ENCODE data around the gene CLEC20A.

CLEC20A gene

GRCh38 chr1:178484698-178485225 lies 12.0 kb downstream of the CLEC20A start:
- H3K27ac ChIP-seq, result no peak overlapping the region
- H3K27me3 ChIP-seq, result no peaks in the 10 kb centered on the region
- no peak for DNase-seq
- intact Hi-C loops (cut with DNase I; ENCODE audit: low total_unique reads), result no loop called here
- H3K4me1 ChIP-seq, result peaks cover 0 to 17% (median 11%) of the 10 kb centered on the region in 4 donors
- no peak overlapping the region for H3K4me3 ChIP-seq
- H3K36me3 ChIP-seq, result peaks cover 5 to 10% (median 7%) of the 10 kb centered on the region in 3 donors
- no peaks in the 10 kb centered on the region for H3K9me3 ChIP-seq
- TF ChIP-seq CTCF (IDR thresholded peaks at IDR 0.05), result no peak

GRCh38 chr1:178483251-178483957 lies 13.4 kb downstream of the CLEC20A start:
- intact Hi-C loops (cut with DNase I; ENCODE audit: low total_unique reads), result no loop called here
- no peaks in the 10 kb centered on the region for H3K27me3 ChIP-seq
- DNase-seq, result no peak
- H3K36me3 ChIP-seq, result peaks cover 5 to 10% (median 7%) of the 10 kb centered on the region in 3 donors
- no peak for TF ChIP-seq CTCF (IDR thresholded peaks at IDR 0.05)
- no peaks in the 10 kb centered on the region for H3K9me3 ChIP-seq
- no peak overlapping the region for H3K4me3 ChIP-seq
- H3K4me1 ChIP-seq, result peaks cover 0 to 17% (median 11%) of the 10 kb centered on the region in 4 donors
- H3K27ac ChIP-seq, result no peak overlapping the region

GRCh38 chr1:178477841-178478240 lies 18.9 kb downstream of the CLEC20A start:
- TF ChIP-seq CTCF (IDR thresholded peaks at IDR 0.05), result no peak
- intact Hi-C loops (cut with DNase I; ENCODE audit: low total_unique reads), result no loop called here
- no peaks in the 10 kb centered on the region for H3K9me3 ChIP-seq
- peaks cover 19 to 43% (median 40%) of the 10 kb centered on the region in 3 donors for H3K36me3 ChIP-seq
- DNase-seq, result no peak
- no peak overlapping the region for H3K27ac ChIP-seq
- no peak overlapping the region for H3K4me3 ChIP-seq
- no peaks in the 10 kb centered on the region for H3K27me3 ChIP-seq
- no peaks in the 10 kb centered on the region for H3K4me1 ChIP-seq

- H3K27ac ChIP-seq, result no peak overlapping the region
- peaks cover 20 to 48% (median 45%) of the 10 kb centered on the region in 3 donors for H3K36me3 ChIP-seq
- H3K4me3 ChIP-seq, result no peak overlapping the region
- no peak for TF ChIP-seq CTCF (IDR thresholded peaks at IDR 0.05)
- H3K4me1 ChIP-seq, result no peaks in the 10 kb centered on the region
- H3K9me3 ChIP-seq, result no peaks in the 10 kb centered on the region
- intact Hi-C loops (cut with DNase I; ENCODE audit: low total_unique reads), result no loop called here
- no peaks in the 10 kb centered on the region for H3K27me3 ChIP-seq
- DNase-seq, result no peak
These were observed 19.4 kb downstream of the CLEC20A start for GRCh38 chr1:178477373-178477772.

- DNase-seq, result no peak
- no peak for TF ChIP-seq CTCF (IDR thresholded peaks at IDR 0.05)
- Histone ChIP-seq H3K27me3 (no peaks in the 10 kb centered on the region), H3K4me1 (no peaks in the 10 kb centered on the region), H3K27ac (no peak overlapping the region), H3K9me3 (no peaks in the 10 kb centered on the region), H3K4me3 (no peak overlapping the region), H3K36me3 (peaks cover 49 to 76% (median 73%) of the 10 kb centered on the region in 3 donors)
- intact Hi-C loops (cut with DNase I; ENCODE audit: low total_unique reads), result no loop called here
These were observed 24.2 kb downstream of the CLEC20A start for GRCh38 chr1:178472531-178472930.

Data from tibial artery (tissue), 4 donors.